Occipital lobe (tissue), 2 donors: ENCODE measurements around the gene TASP1. TPM values are rescaled to one million over a fixed set of nuclear protein-coding genes. Genes with fewer than 3 reads are reported as not detected.
"Not testable (repeated sequence)": the region's sequence is repeated elsewhere in the genome, so short reads cannot be mapped to it uniquely, and the experiment has no call there.

Source experiments
- DNase-seq: peaks from one replicate; lab custom pipeline; 2025; lab: John Stamatoyannopoulos, UW
- total RNA-seq: library from RNA; depleted of rRNA; stranded (reverse); fragments of >200 nt; gene quantifications from one replicate; pipeline ENCODE4 v1.2.3, GENCODE V29; 2014

TASP1 gene
- total RNA-seq, 1 donor from 2014 or later, result 27.5 TPM

- no peak for DNase-seq
Observed at GRCh38 chr20:13648291-13649228, 9.8 kb upstream of the TASP1 start.

GRCh38 chr20:13644010-13644409 is 5.3 kb upstream of the TASP1 start:
- DNase-seq, result no peak

DNA sequence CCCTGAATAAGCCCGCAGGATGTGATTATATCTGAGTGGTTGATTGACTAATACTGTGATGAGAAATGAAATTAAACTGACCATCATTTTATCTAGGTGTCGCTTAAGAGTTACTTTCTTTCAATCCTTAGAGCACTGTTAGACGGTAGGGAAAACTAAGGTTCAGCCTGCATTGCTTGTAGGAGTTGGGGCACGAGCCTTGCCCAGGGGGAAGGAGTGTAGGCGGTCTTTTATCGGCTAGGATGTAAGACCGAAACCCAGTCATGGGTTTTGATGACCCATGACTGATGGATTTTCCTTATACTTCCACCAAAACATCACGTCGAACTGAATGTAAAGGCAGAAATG is 392 bp upstream of the TASP1 start:
- DNase-seq, result no peak

DNA sequence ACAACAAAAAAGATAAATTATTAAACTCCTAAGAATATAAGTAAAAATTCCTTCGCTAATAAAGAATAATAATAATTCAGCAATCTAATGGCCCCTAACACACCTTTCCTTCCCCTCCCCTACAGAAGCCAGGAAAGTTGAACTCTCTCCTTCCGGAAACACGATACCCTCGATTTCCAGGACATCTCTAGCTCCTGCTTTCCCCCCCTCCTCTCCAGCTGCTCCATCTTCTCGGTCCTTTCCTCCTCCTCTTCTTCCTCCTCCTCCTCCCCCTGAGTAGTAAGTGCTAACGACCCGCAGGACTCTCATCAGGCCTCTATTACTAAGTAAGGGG is 603 bp downstream of the TASP1 start:
- no peak for DNase-seq

GRCh38 chr20:13632431-13632830 is 6.3 kb downstream of the TASP1 start:
- DNase-seq, result no peak

DNA sequence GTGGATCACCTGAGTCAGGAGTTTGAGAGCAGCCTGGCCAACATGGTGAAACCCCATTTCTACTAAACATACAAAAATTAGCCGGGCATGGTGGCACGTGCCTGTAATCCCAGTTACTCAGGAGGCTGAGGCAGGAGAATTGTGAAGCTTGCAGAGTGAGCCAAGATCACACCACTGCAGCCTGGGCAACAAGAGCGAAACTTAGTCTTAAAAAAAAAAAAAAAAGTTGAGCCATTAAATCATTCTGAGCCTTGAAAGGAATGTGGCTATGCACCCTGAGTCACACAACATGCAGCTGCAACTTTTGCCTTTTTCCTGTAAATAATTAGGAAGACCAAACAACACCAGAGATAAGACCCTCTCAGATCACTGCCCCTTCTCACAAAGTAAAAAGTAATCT is 11.2 kb downstream of the TASP1 start:
- DNase-seq, result not testable (repeated sequence)

DNA sequence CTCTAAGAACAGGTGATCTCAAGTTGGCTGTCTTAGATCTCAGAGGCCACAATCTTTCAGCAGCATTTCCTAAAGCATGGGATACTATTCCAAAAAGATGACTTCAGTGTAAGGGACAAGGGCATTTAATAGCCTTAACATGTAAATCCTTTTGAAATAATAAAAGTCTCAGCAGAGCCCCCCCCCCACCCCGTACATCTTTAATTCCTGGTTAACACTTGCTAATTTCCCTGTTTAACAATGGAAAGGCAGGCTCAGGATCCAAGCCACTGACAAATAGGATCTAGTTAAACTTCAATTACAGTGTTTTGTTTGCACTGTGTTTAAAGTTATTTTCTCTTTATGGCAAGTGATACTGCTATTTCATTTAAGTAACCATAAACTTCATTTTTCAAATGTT is 12.0 kb downstream of the TASP1 start:
- DNase-seq, result no peak

GRCh38 chr20:13625304-13625979 is 13.3 kb downstream of the TASP1 start:
- no peak for DNase-seq

GRCh38 chr20:13619415-13619814 is 19.3 kb downstream of the TASP1 start:
- not testable (repeated sequence) for DNase-seq

DNA sequence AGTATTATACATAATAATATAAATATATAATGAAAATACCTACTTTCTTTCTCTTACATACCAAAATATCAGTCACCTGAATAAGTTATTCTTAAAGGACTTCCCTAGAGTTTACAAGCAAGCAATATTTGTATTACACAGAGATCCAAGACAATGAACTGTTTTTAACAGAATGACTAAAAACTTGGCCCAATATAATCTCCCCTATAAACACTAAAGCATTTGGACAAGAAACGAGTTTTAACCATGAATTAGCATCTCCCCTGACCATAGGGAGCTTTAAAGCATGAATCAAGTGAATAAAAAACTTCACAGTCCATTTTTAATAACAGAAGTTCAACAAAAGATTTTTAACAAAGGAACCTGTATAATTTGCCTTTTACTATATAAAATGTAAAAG is 20.3 kb downstream of the TASP1 start:
- DNase-seq, result not testable (repeated sequence)

GRCh38 chr20:13617585-13617984 is 21.1 kb downstream of the TASP1 start:
- DNase-seq, result not testable (repeated sequence)

DNA sequence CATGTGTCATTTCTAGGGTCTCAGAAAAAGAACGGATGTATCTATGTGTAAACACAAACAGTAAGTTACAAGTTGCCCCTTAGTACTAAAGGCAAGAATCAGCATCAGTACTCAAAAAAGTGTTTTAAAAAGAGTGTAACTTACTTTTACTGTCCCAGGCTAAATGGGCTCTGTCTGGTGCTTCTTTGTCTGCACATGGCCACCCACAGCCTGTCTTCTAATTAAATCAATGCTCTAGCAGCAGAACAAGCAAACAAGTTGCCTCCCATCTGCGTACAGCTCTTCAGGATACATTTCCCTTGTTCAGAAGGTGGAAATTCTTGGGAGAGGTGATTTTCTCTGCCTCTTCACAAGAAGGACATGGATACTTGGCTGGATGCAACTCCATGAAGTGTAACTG is 22.0 kb downstream of the TASP1 start:
- DNase-seq, result not testable (repeated sequence)

DNA sequence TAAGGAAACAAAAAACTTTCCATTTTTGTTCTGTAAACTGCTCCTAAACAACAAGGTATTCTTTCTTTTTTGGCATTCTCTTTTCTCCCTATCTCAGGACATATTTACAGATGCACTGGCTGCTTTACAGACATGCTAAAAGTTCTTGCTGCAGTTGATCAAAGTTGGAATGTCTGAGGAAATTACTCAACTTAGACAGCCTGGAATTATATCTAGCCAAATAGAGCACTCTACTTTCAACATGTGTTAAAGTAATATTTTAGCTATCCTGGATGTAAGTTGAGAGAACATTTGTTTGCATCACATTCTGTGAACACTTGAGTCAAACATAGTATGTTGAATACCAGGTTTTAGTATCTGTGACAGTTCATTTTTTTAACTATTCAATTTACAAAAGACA is 24.8 kb downstream of the TASP1 start:
- DNase-seq, result no peak

GRCh38 chr20:13611611-13612125 is 27.1 kb downstream of the TASP1 start:
- no peak for DNase-seq

GRCh38 chr20:13610184-13610583 is 28.5 kb downstream of the TASP1 start:
- no peak for DNase-seq

GRCh38 chr20:13608066-13608465 is 30.7 kb downstream of the TASP1 start:
- no peak for DNase-seq

GRCh38 chr20:13593423-13593822 is 45.3 kb downstream of the TASP1 start:
- not testable (repeated sequence) for DNase-seq

DNA sequence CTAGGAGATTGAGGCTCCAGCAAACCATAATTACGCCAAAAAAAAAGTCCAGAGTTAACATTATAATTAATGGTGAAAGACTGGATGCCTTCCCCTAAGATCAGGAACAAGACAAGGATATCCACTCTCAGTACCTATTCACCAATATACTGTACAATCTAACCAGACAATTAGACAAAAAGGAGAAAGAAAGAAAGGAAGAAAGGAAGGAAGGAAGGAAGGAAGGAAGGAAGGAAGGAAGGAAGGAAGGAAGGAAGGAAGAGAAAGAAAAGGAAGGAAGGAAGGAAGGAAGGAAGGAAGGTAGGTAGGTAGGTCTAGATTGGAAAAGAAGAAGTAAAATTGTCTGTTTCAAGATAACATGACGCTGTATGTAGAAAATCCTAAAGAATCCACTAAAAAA is 50.7 kb downstream of the TASP1 start:
- no peak for DNase-seq

GRCh38 chr20:13587370-13587769 is 51.4 kb downstream of the TASP1 start:
- DNase-seq, result no peak

GRCh38 chr20:13586133-13586532 is 52.6 kb downstream of the TASP1 start:
- DNase-seq, result no peak

GRCh38 chr20:13581451-13581850 is 57.3 kb downstream of the TASP1 start:
- no peak for DNase-seq

- DNase-seq, result no peak
Observed at GRCh38 chr20:13580707-13581106, 58.0 kb downstream of the TASP1 start.

GRCh38 chr20:13574071-13574470 is 64.7 kb downstream of the TASP1 start:
- DNase-seq, result no peak
